Suppressor macrophage (primary cell): ENCODE measurements around the gene INTU.
A peak's percentile ranks its signal among the peaks of the same experiment; 100 is the strongest.
"Not testable (repeated sequence)": the region's sequence is repeated elsewhere in the genome, so short reads cannot be mapped to it uniquely, and the experiment has no call there.

Experiments
- DNase-seq, 4 experiments: peaks; one replicate each; pipeline ENCODE4 v3.0.0-alpha.2; 2020 to 2022
- total RNA-seq, 17 experiments: gene quantifications; one replicate each; lab custom pipeline; 2026; ENCODE audit warnings: mixed read lengths in 6 of 17, inconsistent platforms in 3 of 17; lab: John Stamatoyannopoulos, UW

INTU gene
- 1.1 to 15.7 (median 7.5) reads per million in 17 experiments for total RNA-seq

- peak; percentile 90 to 95 (median 94) for DNase-seq
Measured at GRCh38 chr4:127632420-127633403, at the start of gene INTU. Gene INTU (plus strand): TSS chr4:127632957. CDS start chr4:127633035, 78 bp downstream.

DNA sequence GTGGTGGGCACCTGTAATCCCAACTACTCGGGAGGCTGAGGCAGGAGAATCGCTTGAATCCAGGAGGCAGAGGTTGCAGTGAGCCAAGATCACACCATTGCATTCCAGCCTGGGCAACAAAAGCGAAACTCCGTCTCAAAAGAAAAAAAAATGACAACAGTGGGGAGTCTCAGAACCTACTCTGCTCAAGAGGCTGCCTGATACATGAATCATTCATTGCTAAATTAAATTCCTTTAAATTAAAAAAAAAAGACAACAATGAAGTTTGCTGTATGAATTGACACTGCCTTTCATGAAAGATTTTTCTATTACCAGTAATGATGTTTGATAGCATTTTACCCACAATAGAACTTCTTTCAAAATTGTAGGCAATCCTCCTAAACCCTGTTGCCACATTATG is 46.3 kb upstream of the INTU start:
- not testable (repeated sequence) for DNase-seq

DNA sequence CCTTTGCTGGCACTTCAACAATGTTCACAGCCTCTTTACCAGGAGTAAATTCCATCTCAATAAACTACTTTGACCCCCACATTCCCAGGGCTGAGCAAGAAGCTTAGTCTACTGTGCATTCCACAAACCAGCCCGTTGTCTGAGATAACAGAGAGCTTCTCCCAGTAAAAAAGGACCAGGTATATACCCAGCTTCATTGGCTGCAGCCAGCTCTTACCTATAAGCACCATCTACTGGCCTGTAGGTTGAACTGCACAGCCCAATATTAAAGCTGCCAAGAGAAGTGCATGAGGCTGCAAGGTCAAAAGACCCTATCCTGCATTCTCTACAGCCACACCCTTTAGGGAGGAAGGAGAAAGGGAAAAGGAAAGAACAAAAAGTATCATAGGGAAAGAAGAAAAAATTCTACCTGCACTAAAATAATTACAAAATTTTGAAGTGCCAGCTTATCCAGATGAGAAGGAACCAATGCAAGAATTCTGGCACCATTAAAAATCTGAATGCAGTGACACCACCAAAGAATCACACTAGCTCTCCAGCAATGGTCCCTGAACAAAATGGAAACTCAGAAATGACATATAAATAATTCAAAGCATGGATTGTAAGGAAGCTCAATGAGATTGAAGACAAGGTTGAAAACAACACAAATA is 45.7 kb upstream of the INTU start:
- peak; percentile 9 to 55 (median 46) for DNase-seq

DNA sequence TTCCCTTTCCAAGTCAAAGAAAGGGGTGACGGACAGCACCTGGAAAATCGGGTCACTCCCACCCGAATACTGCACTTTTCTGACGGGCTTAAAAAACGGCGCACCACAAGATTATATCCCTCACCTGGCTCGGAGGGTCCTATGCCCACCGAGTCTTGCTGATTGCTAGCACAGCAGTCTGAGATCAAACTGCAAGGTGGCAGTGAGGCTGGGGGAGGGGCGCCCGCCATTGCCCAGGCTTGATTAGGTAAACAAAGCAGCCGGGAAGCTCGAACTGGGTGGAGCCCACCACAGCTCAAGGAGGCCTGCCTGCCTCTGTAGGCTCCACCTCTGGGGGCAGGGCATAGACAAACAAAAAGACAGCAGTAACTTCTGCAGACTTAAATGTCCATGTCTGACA is 43.6 kb upstream of the INTU start:
- not testable (repeated sequence) for DNase-seq

- DNase-seq, result no peak
Measured at GRCh38 chr4:127598656-127599055, 34.1 kb upstream of the INTU start.

DNA sequence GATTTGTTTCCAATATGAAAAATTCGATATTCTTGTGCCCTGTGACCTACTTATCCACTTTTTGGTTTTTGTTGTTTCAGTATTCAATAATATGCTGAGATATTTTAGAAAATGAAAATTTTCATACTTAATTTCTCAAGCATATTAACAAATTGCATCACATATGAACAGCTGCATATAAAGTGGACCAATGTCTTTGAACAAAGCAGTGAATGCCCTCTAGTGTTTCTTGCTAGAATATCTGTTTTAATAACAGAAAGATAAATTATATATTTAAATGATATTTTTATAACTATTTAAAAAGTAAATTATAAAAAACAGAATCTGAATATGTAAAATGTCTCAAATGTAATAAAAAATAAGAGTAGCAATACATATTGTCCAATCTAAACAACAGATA is 31.7 kb upstream of the INTU start:
- DNase-seq, result peak in 2 of 4 experiments; percentile 20 to 32

DNA sequence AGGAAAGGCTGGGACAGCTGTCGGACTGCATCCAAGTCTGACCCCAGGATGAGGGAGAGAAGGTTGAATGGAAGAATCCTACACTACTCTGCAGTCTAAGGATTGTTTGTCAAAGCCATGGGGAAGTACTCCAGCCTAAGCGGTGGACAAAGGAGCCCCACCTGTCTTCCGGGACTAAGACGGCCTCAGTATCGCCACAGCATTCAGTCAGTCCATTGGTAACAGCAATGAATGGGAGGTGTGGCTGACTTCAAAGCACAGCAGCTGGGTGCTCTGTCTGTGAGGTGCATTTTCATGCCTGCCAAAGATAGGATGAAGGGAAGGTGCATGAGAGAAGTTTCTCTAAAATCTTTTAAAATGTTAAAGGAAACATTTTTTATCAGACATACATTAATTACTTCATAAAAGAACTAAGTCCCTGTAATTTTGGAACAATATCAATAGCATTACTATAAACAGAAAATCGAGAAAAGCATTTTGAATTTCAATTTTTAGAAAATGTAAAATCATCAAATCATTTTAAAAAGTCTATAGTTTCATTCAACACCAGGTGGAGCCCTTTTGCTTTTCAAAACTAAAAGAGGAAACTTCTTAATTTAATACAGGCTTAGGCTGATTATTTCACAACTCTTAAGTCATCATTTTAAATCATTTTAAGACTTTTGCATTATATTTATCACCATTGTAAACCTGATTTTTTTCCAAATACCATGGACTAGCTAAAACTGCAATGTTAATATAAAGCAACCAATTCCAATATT is 27.6 kb upstream of the INTU start:
- DNase-seq, result peak; percentile 5 to 87 (median 66)

DNA sequence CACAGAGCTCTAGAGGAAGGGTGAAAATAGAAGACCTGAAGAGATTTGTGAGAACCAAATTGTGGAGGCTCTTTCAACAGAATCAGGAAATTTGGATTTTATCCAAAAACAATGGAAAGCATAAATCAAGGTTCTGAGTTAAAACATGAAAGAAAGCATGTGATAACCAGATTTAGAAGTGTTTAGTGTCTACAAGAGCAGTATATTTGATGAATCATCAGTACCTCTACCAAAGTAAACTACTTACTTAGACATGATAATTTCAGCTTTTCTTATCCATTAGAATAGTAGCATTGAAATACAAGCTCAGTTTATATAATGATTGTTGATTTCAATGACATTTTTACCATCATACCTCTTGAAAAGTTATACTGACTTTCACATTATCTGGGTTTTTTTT is 25.9 kb upstream of the INTU start:
- DNase-seq, result no peak

DNA sequence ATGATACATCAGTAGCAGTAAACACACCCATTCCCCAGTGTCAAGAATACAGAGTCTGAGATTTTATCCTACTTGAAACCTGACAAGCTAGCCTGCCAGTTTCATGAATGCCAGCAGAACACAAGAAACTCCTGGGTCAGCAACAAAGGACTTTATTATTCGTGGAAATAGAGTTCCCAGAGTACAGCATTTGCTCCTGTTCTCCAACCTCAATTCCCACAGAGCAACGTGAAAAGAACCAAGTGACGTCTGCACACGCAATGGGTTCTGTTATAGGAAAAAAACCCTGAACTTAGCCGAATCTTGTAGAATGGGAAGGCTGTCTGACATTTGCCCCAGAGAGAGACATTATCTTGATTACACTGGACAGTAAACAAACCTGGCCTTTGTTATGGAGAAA is 23.3 kb upstream of the INTU start:
- DNase-seq, result no peak

DNA sequence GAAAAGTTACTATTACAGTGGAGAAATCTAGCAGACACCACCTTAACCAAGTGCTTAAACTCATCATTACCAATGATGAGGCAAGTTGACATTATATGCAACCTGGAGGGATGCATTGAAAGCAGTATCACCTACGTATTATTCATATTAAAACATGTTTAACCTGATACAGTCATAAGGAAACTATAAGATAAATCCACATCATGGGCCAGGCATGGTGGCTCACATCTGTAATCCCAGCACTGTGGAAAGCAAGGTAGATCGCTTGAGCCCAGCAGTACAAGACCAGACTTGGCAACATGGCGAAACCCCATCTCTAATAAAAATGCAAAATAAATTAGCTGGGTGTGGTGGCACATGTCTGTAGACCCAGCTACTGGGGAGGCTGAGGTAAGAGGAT is 22.3 kb upstream of the INTU start:
- no peak for DNase-seq

DNA sequence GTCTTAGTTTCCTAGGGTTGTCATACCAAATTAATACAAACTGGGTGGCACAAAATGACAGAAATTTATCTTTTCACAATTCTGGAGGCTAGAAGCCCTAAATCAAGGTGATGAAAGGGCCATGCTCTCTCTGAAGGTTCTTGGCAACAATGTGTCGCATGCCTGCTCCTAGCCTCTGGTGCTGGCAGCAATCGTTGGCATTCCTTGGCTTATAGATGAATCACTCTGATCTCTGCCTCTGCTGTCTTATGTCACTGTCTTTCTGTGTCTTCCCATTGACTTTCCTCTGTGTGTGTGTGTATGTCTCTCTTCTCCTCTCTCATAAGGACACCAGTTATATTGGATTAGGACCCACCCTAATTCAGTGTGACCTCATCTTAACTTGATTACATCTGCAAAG is 15.9 kb upstream of the INTU start:
- no peak for DNase-seq

- no peak for DNase-seq
Measured at GRCh38 chr4:127618427-127618826, 14.3 kb upstream of the INTU start.

GRCh38 chr4:127622621-127622920 is 10.2 kb upstream of the INTU start:
- no peak for DNase-seq

GRCh38 chr4:127622921-127623796 is 9.6 kb upstream of the INTU start:
- DNase-seq, result peak; percentile 26 to 62 (median 39)

DNA sequence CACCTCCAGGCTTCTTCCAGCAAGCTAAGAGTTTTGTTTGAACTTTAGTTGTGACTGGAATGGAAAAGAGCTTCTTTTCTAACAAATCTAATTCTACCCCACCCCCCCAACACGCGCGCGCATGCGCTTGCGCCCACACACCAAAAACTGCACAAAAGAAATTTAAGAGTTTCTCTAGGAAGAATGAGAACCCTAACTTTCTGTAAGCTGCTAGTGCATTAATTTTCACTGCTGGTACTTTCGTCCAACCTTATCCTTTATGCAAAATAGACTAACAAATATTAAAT is 9.0 kb upstream of the INTU start:
- peak; percentile 11 to 36 (median 26) for DNase-seq

DNA sequence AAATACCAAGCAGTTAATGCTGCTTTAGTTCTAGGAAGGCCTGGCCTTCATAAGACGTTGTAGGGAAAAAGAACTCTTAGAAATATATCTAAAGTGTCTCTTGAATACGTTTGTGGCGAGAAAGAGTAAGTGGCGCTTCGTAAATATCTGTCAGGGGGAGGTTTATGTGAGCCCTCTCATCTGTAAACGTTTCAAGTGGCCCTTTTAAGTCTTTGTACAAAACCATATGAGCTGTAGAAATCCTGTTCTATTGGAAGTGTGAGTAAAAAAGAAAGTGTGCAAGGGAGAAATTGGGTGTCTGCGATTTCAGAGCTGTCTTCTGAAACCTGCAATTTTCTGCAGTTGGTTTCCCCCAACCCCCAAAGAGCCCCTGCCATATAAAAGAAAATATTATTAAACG is 8.6 kb upstream of the INTU start:
- no peak for DNase-seq

GRCh38 chr4:127629371-127629770 is 3.4 kb upstream of the INTU start:
- peak; percentile 22 to 61 (median 58) for DNase-seq

GRCh38 chr4:127630152-127630551 is 2.6 kb upstream of the INTU start:
- DNase-seq, result no peak

GRCh38 chr4:127631420-127631819 is 1.3 kb upstream of the INTU start:
- peak in 2 of 4 experiments; percentile 24 to 38 for DNase-seq

DNA sequence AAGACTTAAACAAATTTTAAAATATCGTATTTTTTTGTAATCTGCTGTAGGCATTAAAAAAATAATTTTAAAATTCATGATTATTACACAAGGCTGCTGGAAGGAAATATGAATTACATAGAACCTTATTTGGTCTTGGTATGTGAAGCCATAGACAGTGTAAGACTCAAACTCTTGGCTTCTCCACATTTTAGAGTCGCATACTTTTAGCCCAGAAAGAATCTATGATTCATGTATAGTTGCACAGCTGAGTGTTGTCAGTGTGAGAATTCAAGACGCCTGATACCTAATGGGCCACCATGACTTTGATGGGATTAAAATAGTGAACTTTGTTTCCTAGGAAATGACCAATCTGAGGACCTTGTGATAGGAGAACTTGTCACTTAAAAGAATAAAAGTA is 1.4 kb downstream of the INTU start:
- DNase-seq, result no peak

DNA sequence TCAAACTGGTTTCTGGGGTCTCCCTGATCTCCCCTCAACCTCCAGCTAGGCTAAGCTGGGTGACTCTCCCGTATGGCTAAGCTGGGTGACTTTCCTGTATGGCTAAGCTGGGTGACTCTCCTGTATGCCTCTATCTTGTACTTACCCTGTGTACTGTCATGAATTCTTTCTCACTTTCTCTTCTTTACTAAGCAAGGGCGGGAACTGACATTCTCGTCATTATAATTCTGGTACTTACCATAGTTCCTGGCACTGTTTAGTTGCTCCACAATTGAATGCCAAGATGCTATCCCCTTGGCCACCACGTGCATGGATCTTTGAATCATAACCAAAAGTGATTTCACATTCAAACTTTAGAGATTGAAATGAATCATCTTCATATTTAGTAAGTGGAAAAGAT is 8.8 kb downstream of the INTU start:
- no peak for DNase-seq

DNA sequence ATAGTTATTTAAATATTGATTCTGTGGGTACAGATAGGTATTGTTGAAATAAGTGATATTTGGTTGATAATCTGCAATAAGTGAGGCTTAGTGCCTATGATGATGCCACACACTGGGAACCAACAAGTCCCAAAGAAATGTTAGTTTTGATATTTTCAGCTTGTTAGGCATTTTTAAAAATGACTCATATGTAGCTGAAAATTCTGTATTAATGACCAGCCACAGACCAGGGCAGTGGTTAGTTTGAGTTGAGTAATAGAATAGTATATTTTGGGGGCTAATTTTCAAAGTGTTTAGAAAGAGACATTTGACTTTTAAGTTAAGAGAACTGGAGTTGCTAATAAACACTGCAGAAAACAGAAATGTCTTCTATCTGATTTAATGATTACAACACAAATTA is 9.4 kb downstream of the INTU start:
- DNase-seq, result no peak
